Measurements from ENCODE around the gene CYP3A7.

DNA sequence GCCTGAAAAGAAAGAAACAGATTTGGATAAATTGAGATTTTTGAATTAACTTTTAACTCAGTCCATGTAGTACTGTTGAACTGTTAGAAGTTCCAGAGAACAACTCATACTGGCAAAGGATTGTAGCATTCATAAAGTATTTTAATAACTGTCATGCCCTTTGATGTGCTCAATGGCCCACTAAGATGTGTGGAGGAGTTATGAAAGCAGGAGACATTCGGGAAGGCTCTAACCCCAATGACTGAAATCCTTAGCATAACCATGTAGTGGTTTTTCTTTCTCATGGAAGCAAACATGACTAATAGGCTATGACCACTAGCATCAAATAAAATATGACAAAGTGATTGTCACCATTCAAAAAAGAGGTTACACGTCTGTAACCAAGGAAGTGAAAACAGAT is 25.7 kb downstream of the CYP3A7 start:
- TF ChIP-seq POLR2AphosphoS5 (IDR thresholded peaks at IDR 0.05; ENCODE audit: low read depth, low read length) (no peak), POLR2A (IDR thresholded peaks at IDR 0.05; ENCODE audit: low read depth, low read length) (no peak)

Data from GM12892 (cell line).